OCI-LY7 (cell line): ENCODE data around the gene LRBA.
"Not testable (repeated sequence)": the region's sequence is repeated elsewhere in the genome, so short reads cannot be mapped to it uniquely, and the experiment has no call there.

Source experiments
- EZH2phosphoT487 ChIP-seq: fragments of 200-600 bp; sonication (generic); IDR thresholded peaks from 2 replicates; pipeline ENCODE4 v1.6.1; 2018; ENCODE audit warnings: low read depth, borderline replicate concordance, mild to moderate bottlenecking, mixed run types, antibody characterized with exemption, low read length, moderate library complexity, mixed read lengths
- TF ChIP-seq, protein P1 (sequence below): fragments of 200-600 bp; sonication (generic); conservative IDR thresholded peaks from 2 replicates; pipeline ENCODE4 v1.5.1; 2014; ENCODE audit warnings: mild to moderate bottlenecking, antibody characterized with exemption, low read length, moderate library complexity, mixed read lengths

DNA sequence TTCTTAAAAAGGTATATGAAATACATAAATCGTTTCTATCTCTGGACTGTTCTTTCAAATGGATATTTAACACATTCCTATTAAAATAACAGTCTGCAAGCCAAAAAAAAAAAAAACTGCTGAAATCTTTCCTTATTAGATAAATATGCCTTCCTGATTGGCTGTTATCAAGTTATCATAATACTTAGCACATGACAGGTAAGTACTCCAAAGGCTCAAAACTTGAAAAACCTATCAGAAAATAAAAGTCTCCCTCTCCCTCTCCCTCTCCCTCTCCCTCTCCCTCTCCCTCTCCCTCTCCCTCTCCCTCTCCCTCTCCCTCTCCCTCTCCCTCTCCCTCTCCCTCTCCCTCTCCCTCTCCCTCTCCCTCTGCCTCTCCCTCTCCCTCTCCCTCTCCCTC is 356.8 kb downstream of the LRBA start:
- TF ChIP-seq, protein P1, sequence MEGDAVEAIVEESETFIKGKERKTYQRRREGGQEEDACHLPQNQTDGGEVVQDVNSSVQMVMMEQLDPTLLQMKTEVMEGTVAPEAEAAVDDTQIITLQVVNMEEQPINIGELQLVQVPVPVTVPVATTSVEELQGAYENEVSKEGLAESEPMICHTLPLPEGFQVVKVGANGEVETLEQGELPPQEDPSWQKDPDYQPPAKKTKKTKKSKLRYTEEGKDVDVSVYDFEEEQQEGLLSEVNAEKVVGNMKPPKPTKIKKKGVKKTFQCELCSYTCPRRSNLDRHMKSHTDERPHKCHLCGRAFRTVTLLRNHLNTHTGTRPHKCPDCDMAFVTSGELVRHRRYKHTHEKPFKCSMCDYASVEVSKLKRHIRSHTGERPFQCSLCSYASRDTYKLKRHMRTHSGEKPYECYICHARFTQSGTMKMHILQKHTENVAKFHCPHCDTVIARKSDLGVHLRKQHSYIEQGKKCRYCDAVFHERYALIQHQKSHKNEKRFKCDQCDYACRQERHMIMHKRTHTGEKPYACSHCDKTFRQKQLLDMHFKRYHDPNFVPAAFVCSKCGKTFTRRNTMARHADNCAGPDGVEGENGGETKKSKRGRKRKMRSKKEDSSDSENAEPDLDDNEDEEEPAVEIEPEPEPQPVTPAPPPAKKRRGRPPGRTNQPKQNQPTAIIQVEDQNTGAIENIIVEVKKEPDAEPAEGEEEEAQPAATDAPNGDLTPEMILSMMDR, result not testable (repeated sequence)
- TF ChIP-seq EZH2phosphoT487, result not testable (repeated sequence)
